Activated CD8-positive, alpha-beta memory T cell treated with anti-CD3 and anti-CD28 coated beads for 4 hours (primary cell): ENCODE data around the gene TARS1.

Source experiments
- DNase-seq, 2 donors: peaks; one replicate each; pipeline ENCODE4 v3.0.0-alpha.2; 2020; ENCODE audit warnings: low read depth in 2 of 2

Gene TARS1

GRCh38 chr5:33439905-33440481 lies 772 bp upstream of the TARS1 start:
- DNase-seq: no peak

- peak in 1 of 2 donors; percentile 13 for DNase-seq
These were observed 744 bp downstream of the TARS1 start for GRCh38 chr5:33441241-33442177.

- DNase-seq: no peak
These were observed 3.8 kb downstream of the TARS1 start for GRCh38 chr5:33444542-33444941.

- DNase-seq: no peak
These were observed 5.0 kb downstream of the TARS1 start for GRCh38 chr5:33445798-33446197.

GRCh38 chr5:33448118-33448517 lies 7.4 kb downstream of the TARS1 start:
- no peak for DNase-seq

GRCh38 chr5:33457126-33457525 lies 16.4 kb downstream of the TARS1 start:
- no peak for DNase-seq

- DNase-seq: no peak
These were observed 17.1 kb downstream of the TARS1 start for GRCh38 chr5:33457817-33458216.

- DNase-seq: no peak
These were observed 19.4 kb downstream of the TARS1 start for GRCh38 chr5:33460210-33460609.

GRCh38 chr5:33462456-33462855 lies 21.7 kb downstream of the TARS1 start:
- DNase-seq: no peak

GRCh38 chr5:33465120-33465519 lies 24.4 kb downstream of the TARS1 start:
- DNase-seq: no peak

GRCh38 chr5:33468775-33469435 lies 28.1 kb downstream of the TARS1 start:
- DNase-seq: no peak

GRCh38 chr5:33470544-33470943 lies 29.8 kb downstream of the TARS1 start:
- DNase-seq: no peak

- no peak for DNase-seq
These were observed 32.1 kb downstream of the TARS1 start for GRCh38 chr5:33472805-33473409.

- DNase-seq: no peak
These were observed 33.2 kb downstream of the TARS1 start for GRCh38 chr5:33474004-33474403.

- DNase-seq: no peak
These were observed 34.2 kb downstream of the TARS1 start for GRCh38 chr5:33474931-33475499.

- no peak for DNase-seq
These were observed 34.9 kb downstream of the TARS1 start for GRCh38 chr5:33475706-33476105.

- no peak for DNase-seq
These were observed 36.2 kb downstream of the TARS1 start for GRCh38 chr5:33476992-33477391.

GRCh38 chr5:33477816-33478215 lies 37.1 kb downstream of the TARS1 start:
- no peak for DNase-seq

GRCh38 chr5:33479311-33479710 lies 38.5 kb downstream of the TARS1 start:
- DNase-seq: no peak

GRCh38 chr5:33480876-33481275 lies 40.1 kb downstream of the TARS1 start:
- DNase-seq: no peak

- no peak for DNase-seq
These were observed 41.6 kb downstream of the TARS1 start for GRCh38 chr5:33482335-33482734.

GRCh38 chr5:33487236-33487635 lies 46.5 kb downstream of the TARS1 start:
- DNase-seq: no peak
